ENCODE measurements around the gene SH3D21.

The SH3D21 gene

DNA sequence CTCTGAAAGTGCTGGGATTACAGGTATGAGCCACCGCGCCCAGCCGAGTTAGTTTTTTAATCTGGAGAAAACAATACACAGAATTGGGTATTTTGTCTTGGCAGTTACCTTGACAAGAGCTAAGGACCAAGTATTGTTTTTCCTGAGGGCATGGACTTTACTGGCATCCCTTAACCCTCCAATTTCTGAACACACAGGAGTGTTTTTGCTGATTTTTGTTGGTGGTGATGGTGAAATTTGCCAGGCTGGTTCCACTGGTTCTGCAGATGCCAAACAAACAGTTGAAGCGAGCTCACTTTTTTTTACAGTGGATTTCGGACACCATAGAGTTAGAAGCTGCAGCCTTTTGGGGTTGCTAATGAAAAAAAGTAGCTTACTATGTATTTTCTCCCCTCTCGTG lies 37.2 kb upstream of the SH3D21 start:
- H3K36me3 ChIP-seq (ENCODE audit: control insufficient read depth in 1 of 2, insufficient read depth in 2 of 2, low read depth in 1 of 2, low read length in 2 of 2): peaks cover 20 to 64% of the 10 kb centered on the region in 2 experiments
- no peak overlapping the region for H2AFZ ChIP-seq (ENCODE audit: low read depth, low read length)
- H2BK120ac ChIP-seq (ENCODE audit: low read depth, low read length): no peak overlapping the region
- peaks cover 4% of the 10 kb centered on the region for H3K79me1 ChIP-seq (replicated peaks; ENCODE audit: low read length, poor library complexity, severe bottlenecking)
- no peak overlapping the region for H4K91ac ChIP-seq (ENCODE audit: low read length)
- peak overlapping the region; percentile 29 for H3K9ac ChIP-seq (ENCODE audit: low read length)
- no peak overlapping the region for H3K4me2 ChIP-seq (ENCODE audit: low read length, poor library complexity, severe bottlenecking)
- H3K18ac ChIP-seq (ENCODE audit: low read depth in 1 of 2, low read length in 2 of 2): no peak overlapping the region
- H3K23ac ChIP-seq (ENCODE audit: low read length in 2 of 2): no peak overlapping the region
- no peak overlapping the region for H2BK12ac ChIP-seq (ENCODE audit: low read length in 2 of 2)
- H3K4me3 ChIP-seq (ENCODE audit: insufficient read depth in 1 of 2, low read depth in 1 of 2, low read length in 2 of 2): no peak overlapping the region
- no peak overlapping the region for H2BK5ac ChIP-seq (ENCODE audit: low read depth, low read length, poor library complexity, severe bottlenecking)
- WGBS: over 99% methylated on average over 6 of the region's 6 CpGs
- H3K14ac ChIP-seq (ENCODE audit: low read length in 2 of 2): no peak overlapping the region
- no peak for DNase-seq
- no peak overlapping the region for H2AK5ac ChIP-seq (ENCODE audit: low read length, severe bottlenecking)
- no peak overlapping the region for H4K8ac ChIP-seq (ENCODE audit: low read length)
- H2BK15ac ChIP-seq (ENCODE audit: low read depth, poor library complexity, severe bottlenecking): no peak overlapping the region
- no peaks in the 10 kb centered on the region for H3K27me3 ChIP-seq (ENCODE audit: control insufficient read depth in 1 of 2, insufficient read depth in 1 of 2, low read length in 2 of 2)
- no peak overlapping the region for H3K27ac ChIP-seq (ENCODE audit: low read length, poor library complexity, severe bottlenecking)
- H3K9me3 ChIP-seq (ENCODE audit: control insufficient read depth, low read length): no peaks in the 10 kb centered on the region
- no peak overlapping the region for H3K4ac ChIP-seq (ENCODE audit: low read depth in 1 of 2, low read length in 2 of 2)
- peaks cover 4% of the 10 kb centered on the region for H3K4me1 ChIP-seq (ENCODE audit: control insufficient read depth, insufficient read depth, low read depth, low read length)

DNA sequence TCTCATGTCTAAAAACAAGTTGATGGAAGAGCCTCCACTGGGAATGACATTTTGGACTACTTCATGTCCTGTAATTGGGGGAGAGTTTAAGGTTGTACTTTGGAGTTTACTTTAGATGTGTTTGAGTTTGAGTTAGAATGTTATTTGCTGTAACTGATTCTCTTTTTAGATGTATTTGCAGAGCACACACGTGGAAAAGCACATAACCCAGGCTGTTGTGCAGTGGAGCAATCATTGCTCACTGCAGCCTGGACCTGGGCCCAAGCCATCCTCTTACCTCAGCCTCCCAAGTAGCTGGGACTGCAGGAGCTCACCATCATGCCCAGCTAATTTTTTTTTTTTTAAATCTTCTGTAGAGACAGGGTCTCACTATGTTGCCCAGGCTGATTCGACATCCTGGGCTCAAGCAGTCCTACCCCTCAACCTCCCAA lies 36.7 kb upstream of the SH3D21 start:
- H3K14ac ChIP-seq (ENCODE audit: low read length in 2 of 2): no peak overlapping the region
- no peak overlapping the region for H2AK5ac ChIP-seq (ENCODE audit: low read length, severe bottlenecking)
- peaks cover 2% of the 10 kb centered on the region for H3K79me1 ChIP-seq (replicated peaks; ENCODE audit: low read length, poor library complexity, severe bottlenecking)
- no peak overlapping the region for H2BK12ac ChIP-seq (ENCODE audit: low read length in 2 of 2)
- no peak overlapping the region for H3K27ac ChIP-seq (ENCODE audit: low read length, poor library complexity, severe bottlenecking)
- no peak overlapping the region for H4K8ac ChIP-seq (ENCODE audit: low read length)
- H3K4me1 ChIP-seq (ENCODE audit: control insufficient read depth, insufficient read depth, low read depth, low read length): peaks cover 4% of the 10 kb centered on the region
- no peak overlapping the region for H3K4me2 ChIP-seq (ENCODE audit: low read length, poor library complexity, severe bottlenecking)
- peak overlapping the region; percentile 29 for H3K9ac ChIP-seq (ENCODE audit: low read length)
- H2AFZ ChIP-seq (ENCODE audit: low read depth, low read length): no peak overlapping the region
- H2BK15ac ChIP-seq (ENCODE audit: low read depth, poor library complexity, severe bottlenecking): no peak overlapping the region
- no peak overlapping the region for H3K4me3 ChIP-seq (ENCODE audit: insufficient read depth in 1 of 2, low read depth in 1 of 2, low read length in 2 of 2)
- no peak overlapping the region for H3K18ac ChIP-seq (ENCODE audit: low read depth in 1 of 2, low read length in 2 of 2)
- H2BK5ac ChIP-seq (ENCODE audit: low read depth, low read length, poor library complexity, severe bottlenecking): no peak overlapping the region
- no peaks in the 10 kb centered on the region for H3K9me3 ChIP-seq (ENCODE audit: control insufficient read depth, low read length)
- no peak overlapping the region for H3K23ac ChIP-seq (ENCODE audit: low read length in 2 of 2)
- H3K36me3 ChIP-seq (ENCODE audit: control insufficient read depth in 1 of 2, insufficient read depth in 2 of 2, low read depth in 1 of 2, low read length in 2 of 2): peaks cover 20 to 60% of the 10 kb centered on the region in 2 experiments
- no peak for DNase-seq
- 90% methylated on average over 2 of the region's 2 CpGs for WGBS
- no peak overlapping the region for H2BK120ac ChIP-seq (ENCODE audit: low read depth, low read length)
- H3K27me3 ChIP-seq (ENCODE audit: control insufficient read depth in 1 of 2, insufficient read depth in 1 of 2, low read length in 2 of 2): no peaks in the 10 kb centered on the region
- H3K4ac ChIP-seq (ENCODE audit: low read depth in 1 of 2, low read length in 2 of 2): no peak overlapping the region
- no peak overlapping the region for H4K91ac ChIP-seq (ENCODE audit: low read length)

DNA sequence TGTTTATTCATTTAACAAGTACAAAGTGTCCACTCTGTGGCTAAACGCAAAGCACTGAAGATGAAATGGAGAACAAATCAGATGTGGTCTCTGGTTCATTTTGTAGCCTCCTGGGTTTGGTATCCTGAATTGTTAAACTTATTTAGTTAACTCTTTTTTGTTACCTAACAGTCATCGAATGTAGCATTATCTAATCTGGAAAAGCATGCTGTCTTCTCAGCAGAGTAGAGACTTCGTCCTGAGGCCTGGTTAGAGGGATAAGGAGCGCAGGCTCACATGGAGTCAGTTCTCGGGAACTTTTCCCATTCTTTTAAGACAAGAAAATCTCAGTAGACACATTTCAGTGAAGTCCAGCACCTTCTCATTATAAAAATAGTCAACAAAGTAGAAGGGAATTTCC lies 33.1 kb upstream of the SH3D21 start:
- H2BK120ac ChIP-seq (ENCODE audit: low read depth, low read length): no peak overlapping the region
- 97% methylated on average over 3 of the region's 5 CpGs for WGBS
- no peak overlapping the region for H2BK5ac ChIP-seq (ENCODE audit: low read depth, low read length, poor library complexity, severe bottlenecking)
- H3K4me3 ChIP-seq (ENCODE audit: insufficient read depth in 1 of 2, low read depth in 1 of 2, low read length in 2 of 2): no peak overlapping the region
- H3K4me1 ChIP-seq (ENCODE audit: control insufficient read depth, insufficient read depth, low read depth, low read length): peaks cover 2% of the 10 kb centered on the region
- no peak overlapping the region for H2BK12ac ChIP-seq (ENCODE audit: low read length in 2 of 2)
- no peak overlapping the region for H3K23ac ChIP-seq (ENCODE audit: low read length in 2 of 2)
- no peak for DNase-seq
- H2AFZ ChIP-seq (ENCODE audit: low read depth, low read length): no peak overlapping the region
- no peak overlapping the region for H4K8ac ChIP-seq (ENCODE audit: low read length)
- H4K91ac ChIP-seq (ENCODE audit: low read length): no peak overlapping the region
- peaks cover 4% of the 10 kb centered on the region for H3K79me1 ChIP-seq (replicated peaks; ENCODE audit: low read length, poor library complexity, severe bottlenecking)
- H2AK5ac ChIP-seq (ENCODE audit: low read length, severe bottlenecking): no peak overlapping the region
- H3K9me3 ChIP-seq (ENCODE audit: control insufficient read depth, low read length): no peaks in the 10 kb centered on the region
- no peak overlapping the region for H3K14ac ChIP-seq (ENCODE audit: low read length in 2 of 2)
- H3K36me3 ChIP-seq (ENCODE audit: control insufficient read depth in 1 of 2, insufficient read depth in 2 of 2, low read depth in 1 of 2, low read length in 2 of 2): peaks cover 27 to 38% of the 10 kb centered on the region in 2 experiments
- no peak overlapping the region for H3K18ac ChIP-seq (ENCODE audit: low read depth in 1 of 2, low read length in 2 of 2)
- H3K27ac ChIP-seq (ENCODE audit: low read length, poor library complexity, severe bottlenecking): no peak overlapping the region
- no peak overlapping the region for H3K9ac ChIP-seq (ENCODE audit: low read length)
- H2BK15ac ChIP-seq (ENCODE audit: low read depth, poor library complexity, severe bottlenecking): no peak overlapping the region
- H3K4me2 ChIP-seq (ENCODE audit: low read length, poor library complexity, severe bottlenecking): no peak overlapping the region
- no peak overlapping the region for H3K4ac ChIP-seq (ENCODE audit: low read depth in 1 of 2, low read length in 2 of 2)
- H3K27me3 ChIP-seq (ENCODE audit: control insufficient read depth in 1 of 2, insufficient read depth in 1 of 2, low read length in 2 of 2): no peaks in the 10 kb centered on the region

DNA sequence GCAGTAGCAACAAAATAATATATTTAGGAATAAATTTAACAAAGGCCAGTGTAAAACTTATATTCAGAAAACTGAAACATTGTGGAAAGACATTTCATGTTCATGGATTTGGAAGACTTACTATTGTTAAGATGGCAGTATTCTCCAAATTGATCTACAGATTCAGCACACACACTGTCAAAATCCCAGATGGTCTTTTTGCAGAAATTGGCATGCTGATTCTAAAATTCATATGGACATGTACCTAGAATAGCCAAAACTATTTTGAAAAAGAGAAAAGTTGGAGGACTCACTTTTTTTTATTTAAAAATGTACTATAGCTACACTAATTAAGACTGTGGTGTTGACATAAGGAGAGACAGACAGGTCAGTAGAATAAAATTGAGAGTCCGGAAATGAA lies 32.0 kb upstream of the SH3D21 start:
- Histone ChIP-seq H4K8ac (ENCODE audit: low read length) (no peak overlapping the region), H3K4me2 (ENCODE audit: low read length, poor library complexity, severe bottlenecking) (no peak overlapping the region), H3K14ac (ENCODE audit: low read length in 2 of 2) (no peak overlapping the region), H2BK5ac (ENCODE audit: low read depth, low read length, poor library complexity, severe bottlenecking) (no peak overlapping the region), H2BK120ac (ENCODE audit: low read depth, low read length) (no peak overlapping the region), H3K79me1 (replicated peaks; ENCODE audit: low read length, poor library complexity, severe bottlenecking) (peaks cover 4% of the 10 kb centered on the region), H3K4me1 (ENCODE audit: control insufficient read depth, insufficient read depth, low read depth, low read length) (peaks cover 2% of the 10 kb centered on the region), H3K27me3 (ENCODE audit: control insufficient read depth in 1 of 2, insufficient read depth in 1 of 2, low read length in 2 of 2) (no peaks in the 10 kb centered on the region), H3K4me3 (ENCODE audit: insufficient read depth in 1 of 2, low read depth in 1 of 2, low read length in 2 of 2) (no peak overlapping the region), H3K4ac (ENCODE audit: low read depth in 1 of 2, low read length in 2 of 2) (no peak overlapping the region), H3K23ac (ENCODE audit: low read length in 2 of 2) (no peak overlapping the region), H2BK12ac (ENCODE audit: low read length in 2 of 2) (no peak overlapping the region), H3K9ac (ENCODE audit: low read length) (no peak overlapping the region), H3K9me3 (ENCODE audit: control insufficient read depth, low read length) (no peaks in the 10 kb centered on the region), H3K36me3 (ENCODE audit: control insufficient read depth in 1 of 2, insufficient read depth in 2 of 2, low read depth in 1 of 2, low read length in 2 of 2) (peaks cover 21 to 33% of the 10 kb centered on the region in 2 experiments), H3K18ac (ENCODE audit: low read depth in 1 of 2, low read length in 2 of 2) (no peak overlapping the region), H2AFZ (ENCODE audit: low read depth, low read length) (no peak overlapping the region), H2AK5ac (ENCODE audit: low read length, severe bottlenecking) (no peak overlapping the region), H3K27ac (ENCODE audit: low read length, poor library complexity, severe bottlenecking) (no peak overlapping the region), H2BK15ac (ENCODE audit: low read depth, poor library complexity, severe bottlenecking) (no peak overlapping the region), H4K91ac (ENCODE audit: low read length) (no peak overlapping the region)
- WGBS: 95% methylated on average over 1 of the region's 1 CpG
- DNase-seq: no peak
